SH-SY5Y (cell line): ENCODE data around the gene FLAD1.

ENCODE experiments used
- GATA2 ChIP-seq: IDR thresholded peaks from 2 replicates; pipeline ENCODE4 v1.6.1; 2011; ENCODE audit warnings: mild to moderate bottlenecking, low read depth, low read length
- GATA3 ChIP-seq: IDR thresholded peaks from 2 replicates; pipeline ENCODE4 v1.6.1; 2011; ENCODE audit warnings: low read depth, mild to moderate bottlenecking, low read length, moderate library complexity

Gene FLAD1

GRCh38 chr1:155033524-155033923 lies 50.4 kb downstream of the FLAD1 start, which contains the start of the genes DCST1 and DCST2:
Gene DCST1 (plus strand): TSS chr1:155033824. CDS start chr1:155034037, 213 bp downstream.
Gene DCST2 (minus strand): TSS chr1:155033781. CDS start chr1:155033701, 80 bp downstream.
- TF ChIP-seq GATA3 = no peak
- no peak for TF ChIP-seq GATA2

- TF ChIP-seq GATA3 = no peak
- no peak for TF ChIP-seq GATA2
These were observed 51.4 kb downstream of the FLAD1 start for GRCh38 chr1:155034318-155035208.

- TF ChIP-seq GATA2 (no peak), GATA3 (no peak)
These were observed 52.8 kb downstream of the FLAD1 start for GRCh38 chr1:155035936-155036335.

- TF ChIP-seq GATA2 = no peak
These were observed 53.9 kb downstream of the FLAD1 start for GRCh38 chr1:155037043-155037442.

- no peak for TF ChIP-seq GATA2
- no peak for TF ChIP-seq GATA3
These were observed 54.8 kb downstream of the FLAD1 start for GRCh38 chr1:155037851-155038441.

- TF ChIP-seq GATA3 (no peak), GATA2 (no peak)
These were observed 55.6 kb downstream of the FLAD1 start for GRCh38 chr1:155038602-155039307.

- TF ChIP-seq GATA3 (no peak), GATA2 (no peak)
These were observed 56.1 kb downstream of the FLAD1 start for GRCh38 chr1:155039308-155039669.

- no peak for TF ChIP-seq GATA2
- no peak for TF ChIP-seq GATA3
These were observed 57.4 kb downstream of the FLAD1 start for GRCh38 chr1:155040358-155041093.
